Measurements from ENCODE around the gene SMC3.

GRCh38 chr10:110539091-110539490 is 28.4 kb upstream of the SMC3 start:
- TF ChIP-seq CTCF (IDR thresholded peaks at IDR 0.05): no peak
- TF ChIP-seq POLR2A (IDR thresholded peaks at IDR 0.05): no peak
- TF ChIP-seq POLR2AphosphoS5 (IDR thresholded peaks at IDR 0.05): no peak
